ENCODE measurements around the gene PDHX. TPM values are rescaled to one million over a fixed set of nuclear protein-coding genes. Genes with fewer than 3 reads are reported as not detected.

Gene PDHX
- total and polyA plus RNA-seq, 2 of the 4 experiments (the other 2 are of a cell fraction) = 19.8 to 26.7 TPM

GRCh38 chr11:34890089-34890488 is 26.3 kb upstream of the PDHX start:
- 0 out of 2 replicates have a peak, but pooled peaks have one; percentile 29 for ATAC-seq (ENCODE audit: low read depth)

More at GRCh38 chr11:34890089-34890488, 26.3 kb upstream of the PDHX start:
- H3K18ac ChIP-seq (ENCODE audit: low read depth, low read length) = no peak overlapping the region
- no peak overlapping the region for H3K56ac ChIP-seq (ENCODE audit: extremely low read depth, insufficient read depth, low read length)
- H2AK9ac ChIP-seq (replicated peaks; ENCODE audit: low read depth, low read length, poor library complexity) = no peak overlapping the region
- BruUV-seq (replicated peaks) = no TSS peak
- dilution Hi-C loops (cut with HindIII; ENCODE audit: low sequenced_read_pairs, unreplicated experiment) (no loop called here), in situ Hi-C loops (cut with MboI; ENCODE audit: low sequenced_read_pairs) (loop anchor here (5.0 kb wide), 1 partner anchor 303 kb away; no protein-coding TSS in a partner anchor), intact Hi-C loops (cut with micrococcal nuclease) (no loop called here)
- no peak overlapping the region for H2BK20ac ChIP-seq (ENCODE audit: low read depth, low read length)
- no peak overlapping the region for H3K23ac ChIP-seq (ENCODE audit: low read depth, low read length)
- H3K9ac ChIP-seq (ENCODE audit: low read depth, low read length) = no peak overlapping the region
- no peak overlapping the region for H4K5ac ChIP-seq (ENCODE audit: low read depth, low read length)
- H3K9me1 ChIP-seq (ENCODE audit: insufficient read depth, low read length) = no peaks in the 10 kb centered on the region; the same call in 1 of the 2 replicates
- no peak overlapping the region for H3K4me3 ChIP-seq (ENCODE audit: insufficient read depth, low read depth, low read length)
- peaks cover 0 to 2% of the 10 kb centered on the region in 2 experiments; a peak in 1 of 4 replicates for H3K79me1 ChIP-seq (ENCODE audit: low read depth in 1 of 2, low read length in 2 of 2)
- no peak overlapping the region for H2BK15ac ChIP-seq (ENCODE audit: low read depth, low read length)
- H3K27ac ChIP-seq (ENCODE audit: insufficient read depth, low read length) = no peak overlapping the region
- no peak overlapping the region for H4K91ac ChIP-seq (ENCODE audit: insufficient read depth, low read depth, low read length)
- POLR2A ChIA-PET (ENCODE audit: unreplicated experiment) = no interaction called here
- H3K4me2 ChIP-seq (ENCODE audit: low read depth, low read length) = no peak overlapping the region
- H2AFZ ChIP-seq (replicated peaks; ENCODE audit: low read length, poor library complexity) = no peak overlapping the region
- no peak overlapping the region for H4K8ac ChIP-seq (ENCODE audit: low read depth in 2 of 2, low read length in 2 of 2)
- CTCF ChIA-PET = interaction anchor here (0.7 to 1.7 kb wide), 5 partner anchors 9 to 366 kb away, joined by 3 to 10 read pairs (median 4); no protein-coding TSS in a partner anchor
- no peaks in the 10 kb centered on the region for H4K20me1 ChIP-seq (ENCODE audit: insufficient read depth, low read length)
- no peak for DNase-seq
- no peak overlapping the region for H3K14ac ChIP-seq (replicated peaks; ENCODE audit: low read depth, low read length)
- H2BK120ac ChIP-seq (ENCODE audit: low read depth, low read length) = no peak overlapping the region
- peak; percentile 28 for TF ChIP-seq CTCF (conservative IDR thresholded peaks at IDR 0.05; ENCODE audit: low read depth, low read length)
- no peak for TF ChIP-seq CHD1 (IDR thresholded peaks at IDR 0.05; ENCODE audit: low read depth, low read length)
- no peak for TF ChIP-seq CEBPB (IDR thresholded peaks at IDR 0.05; ENCODE audit: low read depth, low read length)
- no peak for TF ChIP-seq POLR2A (IDR thresholded peaks at IDR 0.05; ENCODE audit: low read depth, low read length)
- TF ChIP-seq SMC3 (IDR thresholded peaks at IDR 0.05; ENCODE audit: low read depth, low read length) = peak; percentile 24; the same call in 1 of the 2 replicates
- no peak for TF ChIP-seq BHLHE40 (IDR thresholded peaks at IDR 0.05; ENCODE audit: low read depth, low read length)
- no peak for TF ChIP-seq RCOR1 (IDR thresholded peaks at IDR 0.05; ENCODE audit: insufficient replicate concordance, low read length)
- TF ChIP-seq, protein P1, sequence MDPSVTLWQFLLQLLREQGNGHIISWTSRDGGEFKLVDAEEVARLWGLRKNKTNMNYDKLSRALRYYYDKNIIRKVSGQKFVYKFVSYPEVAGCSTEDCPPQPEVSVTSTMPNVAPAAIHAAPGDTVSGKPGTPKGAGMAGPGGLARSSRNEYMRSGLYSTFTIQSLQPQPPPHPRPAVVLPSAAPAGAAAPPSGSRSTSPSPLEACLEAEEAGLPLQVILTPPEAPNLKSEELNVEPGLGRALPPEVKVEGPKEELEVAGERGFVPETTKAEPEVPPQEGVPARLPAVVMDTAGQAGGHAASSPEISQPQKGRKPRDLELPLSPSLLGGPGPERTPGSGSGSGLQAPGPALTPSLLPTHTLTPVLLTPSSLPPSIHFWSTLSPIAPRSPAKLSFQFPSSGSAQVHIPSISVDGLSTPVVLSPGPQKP (IDR thresholded peaks at IDR 0.05; ENCODE audit: borderline replicate concordance, low read depth, low read length) = no peak
- peak; percentile 18; the same call in 1 of the 2 replicates for TF ChIP-seq RAD21 (IDR thresholded peaks at IDR 0.05; ENCODE audit: low read length)
- no peak for TF ChIP-seq MAFK (IDR thresholded peaks at IDR 0.05; ENCODE audit: low read depth, low read length)
- H2BK5ac ChIP-seq (ENCODE audit: low read depth, low read length, poor library complexity, severe bottlenecking) = no peak overlapping the region
- WGBS, 2 experiments (ENCODE audit: extremely low coverage in 2 of 2, insufficient read length in 1 of 2) = no CpG with 5 or more reads among the region's 2 CpGs
- H3K4me1 ChIP-seq (ENCODE audit: control insufficient read depth, insufficient read depth, low read length) = no peaks in the 10 kb centered on the region
- H2AK5ac ChIP-seq (ENCODE audit: low read depth, low read length) = no peak overlapping the region
- no peak overlapping the region for H3K4ac ChIP-seq (ENCODE audit: low read depth, low read length)
- H3K9me3 ChIP-seq (ENCODE audit: control insufficient read depth, insufficient read depth, low read length) = no peaks in the 10 kb centered on the region
- H3K27me3 ChIP-seq (ENCODE audit: control insufficient read depth, insufficient read depth, low read length) = no peaks in the 10 kb centered on the region
- H3K36me3 ChIP-seq (ENCODE audit: control insufficient read depth, insufficient read depth, low read length) = peaks cover 4% of the 10 kb centered on the region
